CD4-positive, alpha-beta T cell treated with Interleukin-17A for 4 hours (primary cell): ENCODE data around the gene LINC00305.

Experiments
- DNase-seq: peaks from one replicate; pipeline ENCODE4 v3.0.0-alpha.2; 2020; ENCODE audit warnings: mixed read lengths

Gene LINC00305

DNA sequence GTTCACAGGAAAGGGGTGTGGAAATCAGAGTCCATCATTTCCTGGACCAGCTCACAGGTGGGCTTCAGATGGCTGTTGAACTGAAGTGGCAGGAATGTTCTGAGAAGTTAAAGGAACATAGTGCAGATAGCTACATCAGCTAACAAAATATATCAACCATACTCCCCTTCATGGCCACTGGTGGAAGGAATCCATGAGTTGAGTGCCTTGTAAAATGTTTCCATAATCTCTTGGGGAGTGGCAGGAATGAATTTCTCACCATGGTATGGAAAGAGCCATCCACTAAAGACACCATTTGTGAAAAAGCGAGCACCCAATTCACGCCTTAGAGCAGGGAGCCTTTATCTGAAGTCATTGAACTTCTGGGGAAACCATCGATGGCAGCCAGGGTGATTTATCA lies at the start of gene LINC00305:
Gene LINC00305 (minus strand): TSS at position 101 of the 400 bp plus-strand sequence.
- DNase-seq = no peak

DNA sequence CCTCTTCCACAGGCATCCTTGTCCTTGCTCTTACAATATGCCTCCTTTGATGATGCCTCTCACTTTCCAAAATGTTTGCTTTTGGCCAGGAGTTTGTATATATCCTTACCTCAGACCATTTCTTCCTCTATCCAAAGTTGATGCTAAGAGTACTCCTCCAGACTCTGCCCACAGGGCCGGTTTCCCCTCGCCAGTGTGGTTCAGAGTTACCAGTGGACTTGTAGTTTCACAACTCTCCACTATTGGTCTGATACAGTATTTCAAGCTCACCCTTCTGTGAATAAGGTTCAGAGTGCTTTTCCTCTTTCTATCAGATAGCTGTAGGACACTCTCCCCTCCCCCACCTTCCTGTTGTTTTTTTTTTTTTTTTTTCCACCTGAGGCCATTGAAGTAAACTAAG lies 42.2 kb upstream of the LINC00305 start:
- DNase-seq = no peak

DNA sequence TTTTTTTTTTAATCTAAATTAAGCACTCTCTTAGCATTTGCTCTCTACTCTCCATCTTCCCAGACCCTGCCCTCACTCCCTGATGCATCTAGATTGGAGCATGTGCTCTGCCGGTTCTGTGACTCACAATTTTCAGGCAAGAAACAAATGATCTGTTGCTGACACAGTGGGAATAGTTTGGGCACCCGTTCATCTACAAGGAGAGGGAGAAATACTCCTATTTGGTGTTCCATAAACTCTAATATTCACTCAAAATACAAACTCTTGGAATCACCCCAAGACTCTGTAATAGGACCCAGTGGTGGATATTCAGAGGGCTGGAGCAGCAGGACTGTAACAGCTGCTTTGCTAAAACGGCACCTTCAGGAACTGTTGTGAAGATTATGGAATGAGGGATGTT lies 37.1 kb upstream of the LINC00305 start:
- no peak for DNase-seq

DNA sequence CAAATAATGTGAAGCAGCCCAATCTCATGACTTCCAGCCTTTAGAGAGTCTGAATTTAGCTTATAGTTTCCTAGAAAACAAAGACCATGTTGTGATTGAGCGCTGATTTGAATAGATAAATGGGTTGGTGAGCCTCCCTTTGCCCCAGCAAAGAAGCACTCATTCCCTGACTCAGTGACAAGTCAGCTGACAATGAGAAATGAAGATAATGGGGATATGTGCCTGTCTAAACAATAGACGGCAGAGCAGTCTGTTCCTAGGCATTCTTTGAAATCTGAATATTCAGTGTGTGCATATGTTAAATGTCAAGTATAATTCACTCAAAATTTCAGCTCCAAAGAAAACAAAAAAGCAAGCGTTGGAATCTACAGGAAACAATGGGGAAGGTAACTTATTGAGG lies 34.8 kb upstream of the LINC00305 start:
- no peak for DNase-seq

DNA sequence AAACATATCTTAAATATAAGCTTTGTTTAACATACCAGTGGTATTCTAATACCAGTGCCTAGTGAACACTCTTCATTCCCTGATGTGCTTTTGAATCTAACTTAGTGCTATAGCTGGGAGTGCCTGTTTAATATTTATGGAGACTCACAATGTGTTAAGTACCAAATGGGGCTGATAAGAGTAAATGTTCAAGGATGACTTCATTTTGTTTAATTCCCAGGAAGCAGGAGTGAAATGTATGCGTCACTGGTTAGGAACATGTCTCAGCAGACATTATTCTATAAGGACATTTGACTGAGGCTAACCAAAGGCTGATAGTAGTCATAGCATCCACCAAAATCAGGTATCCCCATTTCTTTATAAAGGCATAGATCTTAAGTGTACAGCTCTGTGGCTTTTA lies 31.7 kb upstream of the LINC00305 start:
- DNase-seq = no peak

DNA sequence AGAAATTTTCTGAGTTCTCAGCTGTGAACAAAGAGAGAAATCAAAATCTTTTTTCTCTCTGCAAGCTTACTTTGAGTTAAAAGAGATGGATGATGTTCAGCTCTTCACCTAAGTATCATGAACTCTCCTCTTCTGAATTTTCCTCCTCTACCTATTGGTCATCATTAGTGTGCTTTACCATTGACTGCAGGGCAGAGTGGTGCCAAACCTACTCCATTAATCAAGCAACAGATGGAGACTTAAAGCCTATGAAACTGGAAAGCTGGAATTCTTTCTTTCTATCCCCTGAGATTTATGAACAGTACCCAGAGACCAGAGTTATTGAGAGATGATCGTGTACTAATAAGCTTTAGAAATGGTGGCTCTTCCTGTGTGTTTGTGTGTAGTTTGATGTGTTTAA lies 31.3 kb upstream of the LINC00305 start:
- no peak for DNase-seq

DNA sequence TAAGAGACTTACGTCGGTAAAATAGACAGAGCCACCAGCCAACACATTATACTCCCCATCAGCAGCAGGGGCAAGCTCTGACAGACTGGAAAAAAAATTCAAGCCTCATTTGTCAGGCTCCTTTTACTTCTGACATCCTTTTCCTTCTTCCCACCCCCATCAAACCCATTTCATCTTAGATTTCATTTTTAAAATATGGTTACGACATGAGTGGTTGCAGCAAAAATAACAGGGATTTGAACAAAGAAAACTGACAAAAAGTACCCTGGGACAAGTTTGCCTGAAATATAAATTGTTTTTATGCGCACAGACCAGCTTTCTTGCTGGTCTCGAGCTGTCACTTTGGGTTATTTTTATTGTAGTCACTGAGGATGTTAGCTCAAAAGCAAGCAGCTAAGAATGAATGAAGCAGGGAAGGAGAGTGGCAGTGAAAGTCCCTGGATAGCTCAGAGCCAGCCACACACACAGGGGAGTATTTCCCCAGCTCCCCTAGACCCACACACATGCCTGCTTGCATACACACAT lies 30.7 kb upstream of the LINC00305 start:
- DNase-seq = no peak

DNA sequence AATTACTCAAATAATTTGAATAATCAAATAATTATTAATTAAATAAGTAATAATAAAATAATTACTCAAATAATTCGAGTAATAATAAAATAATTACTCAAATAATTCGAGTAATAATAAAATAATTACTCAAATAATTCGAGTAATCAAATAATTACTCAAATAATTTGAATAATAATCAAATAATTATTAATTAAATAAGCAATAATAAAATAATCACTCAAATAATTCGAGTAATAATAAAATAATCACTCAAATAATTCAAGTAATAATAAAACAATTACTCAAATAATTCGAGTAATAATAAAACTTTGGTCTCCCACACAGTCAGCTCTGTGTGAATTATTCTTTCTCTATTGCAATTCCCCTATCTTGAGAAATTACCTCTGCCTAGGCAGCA lies 30.0 kb upstream of the LINC00305 start:
- no peak for DNase-seq

DNA sequence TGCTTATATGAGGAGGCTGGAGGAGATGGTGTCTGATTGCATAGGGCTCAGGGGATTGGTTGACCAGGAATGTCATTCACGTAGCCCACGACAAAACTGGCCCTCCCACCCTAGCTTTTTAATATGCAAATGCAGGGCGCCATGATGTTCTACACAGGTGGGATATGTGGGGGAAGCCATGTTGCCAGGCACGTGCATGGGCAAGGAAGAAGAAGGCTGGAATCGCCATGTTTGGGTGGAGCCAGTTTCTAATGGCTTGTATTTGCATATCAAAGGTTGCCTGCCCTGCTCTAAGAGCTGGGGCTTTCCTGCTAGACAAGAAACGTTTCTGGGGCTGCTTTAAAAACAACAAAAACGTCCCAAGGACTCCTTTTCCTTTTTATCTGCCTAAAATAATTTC lies 26.5 kb upstream of the LINC00305 start:
- DNase-seq = no peak

DNA sequence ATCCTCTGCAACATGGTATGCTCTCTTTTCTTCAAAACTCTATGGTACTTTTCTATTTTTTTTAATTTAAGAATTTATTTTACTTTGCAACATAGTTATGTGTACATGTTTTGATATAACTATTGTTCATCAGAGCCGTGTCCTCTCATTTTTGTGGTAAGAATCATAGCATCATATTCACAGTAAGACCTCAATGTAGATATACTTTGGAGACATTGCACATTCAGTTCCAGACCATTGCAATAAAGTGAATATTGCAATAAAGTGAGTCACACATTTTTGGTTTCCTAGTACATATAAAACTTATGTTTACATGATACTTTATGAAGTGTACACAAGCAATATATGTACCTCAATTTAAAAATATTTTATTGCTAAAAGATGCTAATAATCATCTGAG lies 22.7 kb upstream of the LINC00305 start:
- DNase-seq = no peak

DNA sequence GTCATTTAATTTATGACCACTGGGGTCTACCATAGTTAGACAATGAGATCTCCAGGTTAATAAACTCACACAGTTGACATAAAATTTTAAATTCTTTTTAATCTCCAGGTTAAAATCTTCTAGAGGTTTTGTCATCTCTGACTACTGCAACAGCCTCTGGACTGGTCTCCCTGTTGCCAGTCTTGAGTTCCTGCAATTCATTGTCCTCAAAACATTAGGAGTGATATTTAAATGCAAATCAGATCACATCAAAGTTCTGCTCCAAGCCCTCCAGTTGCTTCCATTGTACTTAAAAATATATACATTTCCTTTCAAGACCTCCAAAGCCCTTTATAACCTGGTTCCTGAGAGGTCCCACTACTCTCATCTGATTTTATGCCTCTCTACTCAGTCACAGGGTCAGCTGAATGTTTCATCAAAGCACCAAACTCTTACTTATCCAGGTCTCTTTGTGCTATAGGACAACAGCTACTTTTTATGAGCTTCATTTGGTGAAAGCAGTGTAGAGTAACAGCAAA lies 18.6 kb upstream of the LINC00305 start:
- no peak for DNase-seq

DNA sequence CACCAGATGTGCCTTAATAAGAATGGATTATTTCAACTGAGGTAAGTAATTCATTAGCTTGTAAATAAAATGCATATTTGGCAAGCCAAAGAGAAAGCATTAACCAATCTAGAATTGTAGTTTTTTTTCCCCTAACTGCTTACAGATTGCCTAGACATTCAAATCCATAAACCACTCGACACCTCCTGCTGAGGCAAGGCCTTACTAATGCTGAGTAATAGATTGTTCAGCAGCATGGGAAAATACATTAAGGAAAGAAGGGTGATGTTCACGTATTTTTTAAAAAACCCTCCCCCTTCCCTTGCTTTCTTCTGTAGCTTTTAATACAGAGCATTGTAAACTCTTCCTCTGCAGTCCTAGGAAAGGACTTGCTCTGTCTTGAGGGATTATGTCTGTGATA lies 17.0 kb upstream of the LINC00305 start:
- DNase-seq = no peak

DNA sequence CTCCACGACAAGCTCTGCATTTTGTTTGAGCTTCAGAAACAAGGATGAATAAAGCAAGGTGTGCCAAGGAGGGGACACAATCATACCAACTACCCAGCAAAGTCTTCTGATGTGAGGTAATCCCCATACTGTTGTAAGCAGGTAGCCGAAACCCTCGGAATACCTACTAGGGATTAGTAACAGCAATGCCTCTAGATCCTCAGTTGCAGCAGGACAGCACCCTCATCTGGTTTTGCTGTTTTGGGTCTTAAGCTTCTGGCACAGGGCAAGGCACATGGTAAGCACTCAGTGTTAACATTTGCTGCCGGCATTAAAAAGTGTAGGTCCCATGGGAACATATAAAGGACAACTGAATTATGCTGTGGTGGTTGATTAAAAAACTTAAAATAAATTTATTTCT lies 16.0 kb upstream of the LINC00305 start:
- no peak for DNase-seq

DNA sequence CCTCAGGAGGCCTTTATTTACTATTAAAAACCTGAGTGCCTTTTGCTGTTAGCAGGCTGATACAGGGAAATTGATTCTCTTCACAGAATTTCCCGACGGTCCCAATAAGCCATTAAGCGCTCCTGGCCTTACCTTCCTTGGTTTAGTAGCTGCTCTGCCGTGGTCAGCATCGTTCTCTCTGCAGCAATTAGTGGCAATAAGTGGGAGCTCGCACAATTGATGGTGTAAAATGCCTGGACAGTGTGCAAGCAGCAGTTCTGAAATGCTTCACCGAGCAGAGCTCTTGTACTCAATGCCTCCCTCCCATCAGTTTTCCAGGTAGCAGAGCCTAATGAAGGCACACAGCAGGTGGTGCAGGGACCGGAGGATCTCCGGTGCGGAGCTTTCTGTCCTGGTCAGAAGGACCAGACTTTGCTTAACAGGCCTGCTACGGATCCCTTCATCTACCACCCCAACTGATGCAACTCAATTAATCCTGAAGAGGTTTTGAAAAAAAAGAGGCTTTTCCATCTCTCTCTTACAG lies 1.1 kb upstream of the LINC00305 start:
- no peak for DNase-seq

DNA sequence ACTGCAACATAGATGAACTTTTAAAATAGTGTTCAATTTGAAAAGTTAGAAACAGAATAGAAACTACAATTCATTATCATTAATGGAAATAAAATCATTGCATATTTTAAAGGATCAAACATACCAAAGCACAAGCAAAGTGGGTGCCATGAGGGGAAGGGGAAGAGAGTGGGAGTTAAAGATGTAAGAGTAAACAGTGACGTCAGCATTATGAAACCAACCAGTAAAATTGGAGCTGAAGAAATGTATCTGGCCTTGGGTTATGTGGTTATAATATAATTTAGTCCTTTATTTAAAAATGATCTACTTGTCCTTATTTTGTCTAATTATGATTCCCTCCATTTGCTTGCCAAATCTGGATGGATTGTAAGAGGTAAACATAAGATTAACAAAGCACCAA lies 6.0 kb downstream of the LINC00305 start:
- DNase-seq = no peak

DNA sequence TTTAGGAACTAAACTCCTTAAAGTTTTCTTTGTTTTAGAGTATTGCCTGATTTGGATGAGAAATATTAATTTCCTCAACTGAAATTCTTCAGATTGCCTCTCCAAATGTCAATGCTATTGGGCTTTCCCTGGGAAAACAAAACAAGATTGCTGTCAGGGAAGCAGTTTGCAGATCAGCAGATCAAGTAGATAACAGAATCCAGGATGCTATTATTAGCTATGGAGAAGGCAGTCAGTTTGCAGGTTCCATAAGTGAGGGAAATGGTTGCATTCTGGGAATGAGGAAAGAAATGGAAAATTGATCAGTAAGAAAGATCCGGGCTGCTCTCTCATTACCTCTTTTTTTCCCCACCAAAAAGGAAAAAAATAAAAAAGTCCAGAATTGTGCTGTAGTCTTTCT lies 11.0 kb downstream of the LINC00305 start:
- DNase-seq = no peak

DNA sequence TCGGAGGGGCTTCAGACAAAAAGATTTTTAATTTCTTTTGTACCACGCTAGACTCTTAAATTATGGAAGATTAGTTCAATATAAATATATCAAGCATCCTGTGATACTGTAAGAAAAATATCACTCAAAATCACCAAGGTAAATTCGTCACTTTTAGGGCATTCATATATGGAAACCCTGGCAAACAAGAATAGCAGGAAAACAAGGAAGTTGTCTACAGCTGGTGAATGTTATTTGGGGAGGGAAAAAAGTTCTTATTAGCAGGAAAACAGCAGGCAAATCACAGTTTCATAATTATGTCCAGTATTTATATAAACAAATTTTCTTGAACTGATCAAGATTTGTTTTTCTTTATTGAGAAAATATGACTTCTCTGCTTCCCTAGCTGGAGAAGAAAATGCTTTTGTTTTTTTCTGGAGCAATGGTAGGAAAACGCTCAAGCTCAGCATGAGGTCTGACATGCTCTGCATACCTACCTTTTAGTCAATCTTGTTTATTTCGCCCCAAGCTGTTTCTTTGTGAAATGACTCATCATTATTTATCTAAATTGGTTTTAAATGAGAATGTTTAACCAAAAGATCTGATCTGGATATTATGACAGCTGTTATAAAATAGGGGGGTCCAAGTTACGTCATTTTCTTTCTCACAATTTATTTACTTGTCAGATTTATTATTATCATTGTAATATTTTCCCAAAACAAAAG lies 14.7 kb downstream of the LINC00305 start:
- DNase-seq = no peak

DNA sequence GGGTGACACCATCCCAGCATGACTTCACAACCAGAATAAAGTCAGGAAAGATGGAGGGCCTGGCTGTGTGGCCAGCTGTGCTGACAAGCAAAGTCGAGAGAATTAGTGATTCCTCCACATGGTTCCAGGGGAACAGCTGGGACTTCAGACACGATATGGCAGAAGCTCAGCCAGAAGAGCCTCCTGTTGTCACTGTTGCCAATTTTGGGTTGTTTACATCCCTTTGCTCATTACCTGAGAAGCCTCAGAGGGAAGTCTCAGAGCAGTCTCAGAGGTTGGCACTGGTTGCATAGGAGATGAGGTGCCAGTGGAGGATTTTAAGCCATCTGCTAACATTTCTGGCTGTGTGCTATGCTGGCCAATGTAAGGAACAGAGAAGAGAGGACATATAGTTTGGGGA lies 16.0 kb downstream of the LINC00305 start:
- DNase-seq = no peak

DNA sequence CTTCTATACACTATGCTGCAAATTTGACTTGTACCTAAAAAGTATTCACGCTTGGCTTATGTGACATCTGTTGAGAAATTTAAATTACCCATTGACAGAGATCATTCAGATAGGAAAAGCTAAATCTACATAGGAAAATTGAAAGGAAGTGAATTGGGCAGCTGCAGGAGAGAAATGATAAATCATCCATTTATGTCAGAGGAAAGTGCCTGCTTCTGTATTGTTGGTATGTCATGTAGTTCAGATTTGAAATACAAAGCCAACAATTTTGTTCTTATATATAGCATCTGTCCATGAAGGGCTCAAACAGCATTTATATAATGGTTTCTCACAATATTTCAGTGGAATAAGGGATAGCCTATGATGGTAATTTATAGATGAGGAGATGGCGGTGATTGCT lies 17.6 kb downstream of the LINC00305 start:
- no peak for DNase-seq

DNA sequence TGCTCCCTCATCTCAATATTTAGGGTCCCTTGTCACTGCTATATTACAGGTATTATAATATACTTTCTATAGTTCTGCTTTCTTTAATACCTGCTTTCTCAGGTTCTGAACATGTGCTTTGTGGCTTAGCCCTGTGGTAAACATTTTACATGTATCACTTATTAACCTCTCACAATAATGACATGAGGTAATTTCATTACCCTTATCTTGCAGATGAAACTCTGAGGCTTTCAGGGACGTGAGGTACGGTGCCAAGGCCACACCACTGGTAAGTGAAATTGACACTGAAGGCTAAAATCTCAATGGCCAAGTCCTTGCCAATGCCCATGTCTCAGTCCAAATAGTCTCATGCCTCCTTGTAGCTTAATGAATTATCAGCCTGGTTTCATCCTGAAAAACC lies 21.7 kb downstream of the LINC00305 start:
- DNase-seq = no peak

DNA sequence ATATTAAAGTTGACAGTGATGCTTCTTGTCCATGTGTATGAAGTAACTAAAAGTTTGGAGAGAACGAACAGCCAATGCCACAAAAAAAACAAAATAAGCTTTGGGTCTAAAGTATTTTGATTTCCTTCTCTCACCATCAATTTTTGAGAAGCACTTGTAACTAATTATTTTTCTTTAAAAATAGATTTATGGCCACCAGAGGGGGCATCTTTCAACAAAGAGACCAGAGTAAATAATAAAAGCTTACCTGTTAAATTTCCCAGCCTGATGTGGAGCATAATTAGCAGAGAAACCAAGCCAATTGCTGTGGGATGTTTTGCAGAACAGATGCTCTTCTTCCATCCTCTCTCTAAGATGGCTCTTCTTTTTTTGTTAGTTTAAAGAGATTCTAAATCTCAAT lies 29.0 kb downstream of the LINC00305 start:
- DNase-seq = no peak

DNA sequence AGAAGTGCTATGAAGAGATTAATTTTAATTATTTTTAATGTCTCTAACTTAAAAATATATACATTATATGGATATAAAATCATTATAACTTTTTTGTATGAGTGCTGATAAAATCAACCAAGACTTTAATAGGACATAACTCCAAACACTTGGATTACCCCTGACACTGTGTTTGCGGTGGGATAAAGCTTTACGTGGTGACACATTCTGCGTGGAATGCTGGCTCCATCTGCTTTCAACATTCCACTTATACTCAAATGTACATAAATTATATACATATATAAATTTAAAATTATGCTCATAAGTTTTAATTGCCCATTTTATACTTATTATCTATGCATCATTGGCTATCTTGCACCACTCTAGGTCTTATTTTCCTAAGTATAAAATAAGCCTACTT lies 30.5 kb downstream of the LINC00305 start:
- no peak for DNase-seq

DNA sequence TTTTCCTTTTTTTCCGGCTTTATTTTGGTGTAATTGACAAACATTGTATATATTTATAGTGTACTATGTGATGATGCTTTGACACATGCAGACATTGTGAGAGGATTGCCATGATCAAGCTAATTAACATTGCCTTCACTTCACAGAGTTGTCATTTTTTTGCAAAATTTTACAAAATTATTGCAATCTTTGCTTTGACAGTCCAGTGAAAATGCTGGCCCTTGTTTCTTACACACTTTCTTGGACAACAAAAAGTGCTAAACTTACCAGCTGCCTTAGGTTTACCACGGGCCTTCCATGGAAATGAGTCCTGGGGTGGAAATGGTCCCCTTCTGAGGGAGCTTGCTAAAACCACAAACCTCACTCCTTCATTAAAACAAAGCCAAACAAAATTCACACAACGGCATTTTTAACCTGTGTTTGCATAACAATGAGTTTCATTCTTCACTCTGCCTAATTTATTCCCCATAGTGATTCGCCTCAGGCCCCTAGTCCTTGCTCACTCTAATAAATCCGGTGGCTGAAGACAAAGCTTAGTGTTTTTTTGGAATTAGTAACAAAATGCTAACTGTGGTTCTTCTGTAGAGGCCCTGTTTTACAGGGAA lies 32.2 kb downstream of the LINC00305 start:
- DNase-seq = no peak

DNA sequence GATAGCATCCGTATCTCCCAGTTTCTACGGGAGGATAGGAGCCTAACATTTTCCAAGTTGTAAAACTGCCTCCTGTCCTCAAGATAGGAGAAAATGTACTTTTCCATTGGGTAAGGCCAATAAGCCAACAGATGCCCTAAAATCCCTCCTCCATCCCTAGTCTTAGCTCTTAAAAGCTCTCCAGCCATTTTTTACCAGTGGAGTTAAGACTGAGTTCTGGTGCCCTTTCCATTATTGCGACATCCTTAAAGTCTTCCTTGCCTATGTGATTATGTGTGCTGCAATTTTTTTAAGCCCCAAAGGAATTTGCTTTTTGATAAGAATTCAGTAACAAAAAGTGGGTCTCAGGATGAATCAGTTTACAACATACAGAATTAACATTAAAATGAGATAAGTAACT lies 33.0 kb downstream of the LINC00305 start:
- DNase-seq = no peak
